H1 (cell line): ENCODE results near the gene ATE1. TPM values are rescaled to one million over a fixed set of nuclear protein-coding genes. Genes with fewer than 3 reads are reported as not detected.

Experiments used
- CTCF ChIA-PET: fragments of 300-600 bp; sonication (Branson Sonifier 250); formaldehyde crosslinking; loops from one replicate; lab custom pipeline; 2021; ENCODE audit not compliant: partially characterized antibody; lab: Charles Lee
- POLR2A ChIA-PET: fragments of 300-600 bp; sonication (Branson Sonifier 250); formaldehyde crosslinking; loops from one replicate; lab custom pipeline; 2021; ENCODE audit warnings: inconsistent platforms; ENCODE audit not compliant: partially characterized antibody; lab: Charles Lee
- DNase-seq, 2 experiments: peaks; one replicate each; pipeline versions ENCODE4 v3.0.0 to v3.0.0-alpha.2; 2010 to 2022; ENCODE audit warnings: low spot score in 2 of 2, low read depth in 1 of 2, mixed read lengths in 1 of 2
- FAIRE-seq: peaks from 2 replicates; lab custom pipeline; 2011; peaks lifted over from hg19 to GRCh38; lab: Jason Lieb, UNC
- H2AFZ ChIP-seq: 2 replicates; pipeline ENCODE4 v1.8.1; 2012; ENCODE audit warnings: low read length, inconsistent platforms
- H2AK5ac ChIP-seq: 2 replicates; pipeline ENCODE4 v1.6.1; 2013; ENCODE audit warnings: low read depth, low read length
- H2BK120ac ChIP-seq: replicated peaks from 2 replicates; pipeline ENCODE3; 2013; ENCODE audit warnings: low read depth, low read length, inconsistent platforms
- H2BK12ac ChIP-seq: 2 replicates; pipeline ENCODE4 v1.6.1; 2013; ENCODE audit warnings: low read depth, low read length
- H2BK15ac ChIP-seq: 2 replicates; pipeline ENCODE4 v1.6.1; 2013; ENCODE audit warnings: low read length
- H2BK20ac ChIP-seq: 2 replicates; pipeline ENCODE4 v1.6.1; 2013; ENCODE audit warnings: low read length
- H2BK5ac ChIP-seq: 2 replicates; pipeline ENCODE4 v1.6.1; 2013; ENCODE audit warnings: low read depth, low read length
- H3K14ac ChIP-seq: 2 replicates; pipeline ENCODE4 v1.6.1; 2013; ENCODE audit warnings: inconsistent platforms; ENCODE audit not compliant: insufficient read length
- H3K18ac ChIP-seq: 2 replicates; pipeline ENCODE4 v1.6.1; 2013; ENCODE audit warnings: low read length; ENCODE audit errors: extremely low read depth
- H3K23ac ChIP-seq: 2 replicates; pipeline ENCODE4 v1.6.1; 2013; ENCODE audit warnings: inconsistent platforms; ENCODE audit not compliant: insufficient read length
- H3K23me2 ChIP-seq: 2 replicates; pipeline ENCODE4 v1.6.1; 2013; ENCODE audit warnings: low read depth, low read length
- H3K27ac ChIP-seq: 2 replicates; pipeline ENCODE4 v1.6.1; 2011; ENCODE audit warnings: low read depth, low read length, inconsistent platforms
- H3K27me3 ChIP-seq, 4 experiments: replicated peaks in 1 of 4; 1 replicate in 1 of 4; 2 replicates in 3 of 4; pipeline versions ENCODE4 v1.6.1 to v1.8.1; 2011 to 2013; ENCODE audit warnings: low read length in 3 of 4, mild to moderate bottlenecking in 3 of 4, inconsistent platforms in 2 of 4, mixed read lengths in 2 of 4, moderate library complexity in 1 of 4; ENCODE audit not compliant: control insufficient read depth in 3 of 4, insufficient read depth in 3 of 4; ENCODE audit errors: extremely low read depth in 1 of 4
- H3K36me3 ChIP-seq, 4 experiments: 2 replicates each; pipeline versions ENCODE4 v1.6.1 to v1.8.1; 2011 to 2013; ENCODE audit warnings: mild to moderate bottlenecking in 4 of 4, low read length in 3 of 4, moderate library complexity in 2 of 4, control low read depth in 1 of 4, inconsistent platforms in 1 of 4; ENCODE audit not compliant: insufficient read depth in 4 of 4, control insufficient read depth in 2 of 4
- H3K4ac ChIP-seq: replicated peaks from 2 replicates; pipeline ENCODE3; 2013; ENCODE audit warnings: low read length, low read depth, mixed read lengths, inconsistent platforms; ENCODE audit not compliant: insufficient read length
- H3K4me1 ChIP-seq, 4 experiments: replicated peaks in 1 of 4; 1 replicate in 1 of 4; 2 replicates in 3 of 4; pipeline versions ENCODE4 v1.6.1 to v1.8.1; 2011 to 2013; ENCODE audit warnings: low read length in 3 of 4, inconsistent platforms in 2 of 4, mixed read lengths in 1 of 4; ENCODE audit not compliant: insufficient read depth in 4 of 4, control insufficient read depth in 3 of 4
- H3K4me2 ChIP-seq, 2 experiments: 2 replicates each; pipeline versions ENCODE4 v1.6.1 to v1.8.1; 2011 to 2013; ENCODE audit warnings: low read depth in 2 of 2, low read length in 2 of 2, control low read depth in 1 of 2, inconsistent platforms in 1 of 2, mild to moderate bottlenecking in 1 of 2; ENCODE audit not compliant: insufficient read depth in 1 of 2
- H3K4me3 ChIP-seq, 4 experiments: fragments of 200-600, 300-600 bp in 1 of 4; sonication (generic), shearing (Covaris generic), sonication (Bioruptor Twin) in 1 of 4; 2 replicates each; pipeline versions ENCODE4 v1.5.1 to v1.8.1; 2011 to 2016; ENCODE audit warnings: low read length in 4 of 4, low read depth in 3 of 4, control low read depth in 2 of 4, inconsistent platforms in 2 of 4, mild to moderate bottlenecking in 2 of 4, mixed read lengths in 1 of 4, moderate library complexity in 1 of 4; ENCODE audit not compliant: insufficient read depth in 2 of 4; ENCODE audit errors: extremely low read depth in 1 of 4
- H3K56ac ChIP-seq: replicated peaks from 2 replicates; pipeline ENCODE3; 2013; ENCODE audit warnings: low read depth, mild to moderate bottlenecking, mixed read lengths, low read length, inconsistent platforms; ENCODE audit not compliant: insufficient read length
- H3K79me1 ChIP-seq: 2 replicates; pipeline ENCODE4 v1.6.1; 2013; ENCODE audit warnings: low read depth, low read length, control low read depth
- H3K79me2 ChIP-seq, 2 experiments: 2 replicates each; pipeline versions ENCODE4 v1.6.1 to v1.8.1; 2012 to 2013; ENCODE audit warnings: low read length in 2 of 2, mild to moderate bottlenecking in 2 of 2, inconsistent platforms in 1 of 2; ENCODE audit not compliant: insufficient read depth in 2 of 2, control insufficient read depth in 1 of 2
- H3K9ac ChIP-seq, 4 experiments: replicated peaks in 1 of 4; 1 replicate in 1 of 4; 2 replicates in 3 of 4; pipeline versions ENCODE4 v1.6.1 to v1.8.1; 2011 to 2013; ENCODE audit warnings: low read depth in 3 of 4, low read length in 3 of 4, control low read depth in 2 of 4, mild to moderate bottlenecking in 2 of 4, moderate library complexity in 2 of 4, inconsistent platforms in 1 of 4; ENCODE audit errors: extremely low read depth in 1 of 4
- H3K9me3 ChIP-seq, 2 experiments: 2 replicates each; pipeline versions ENCODE4 v1.6.1 to v1.8.1; 2012 to 2013; ENCODE audit warnings: mild to moderate bottlenecking in 2 of 2, moderate library complexity in 2 of 2, control low read depth in 1 of 2, inconsistent platforms in 1 of 2, low read depth in 1 of 2, low read length in 1 of 2, mixed read lengths in 1 of 2; ENCODE audit not compliant: insufficient read depth in 2 of 2
- H4K20me1 ChIP-seq, 2 experiments: replicated peaks in 1 of 2; 2 replicates each; pipeline versions ENCODE3 to v1.8.1; 2011 to 2013; ENCODE audit warnings: inconsistent platforms in 2 of 2, low read length in 2 of 2, mild to moderate bottlenecking in 1 of 2; ENCODE audit not compliant: insufficient read depth in 2 of 2, control insufficient read depth in 1 of 2
- H4K5ac ChIP-seq: 2 replicates; pipeline ENCODE4 v1.6.1; 2013; ENCODE audit warnings: low read length, low read depth, mixed read lengths, inconsistent platforms; ENCODE audit not compliant: insufficient read length
- H4K8ac ChIP-seq: 2 replicates; pipeline ENCODE4 v1.8.0; 2013; ENCODE audit warnings: mild to moderate bottlenecking, moderate library complexity, low read length, inconsistent platforms; ENCODE audit not compliant: insufficient read depth; ENCODE audit errors: extremely low read depth
- H4K91ac ChIP-seq: replicated peaks from 2 replicates; pipeline ENCODE3; 2013; ENCODE audit warnings: low read length, mixed read lengths, inconsistent platforms; ENCODE audit not compliant: insufficient read length
- CHD1 ChIP-seq: IDR thresholded peaks from 2 replicates; pipeline ENCODE4 v1.6.1; 2012; ENCODE audit warnings: low read depth, low read length, improper control_type of control experiment
- EP300 ChIP-seq, 2 experiments: IDR thresholded peaks; 1 replicate in 1 of 2; 2 replicates in 1 of 2; pipeline ENCODE4 v1.6.1; 2011 to 2012; ENCODE audit warnings: low read depth in 2 of 2, low read length in 2 of 2, mild to moderate bottlenecking in 2 of 2, borderline replicate concordance in 1 of 2, inconsistent platforms in 1 of 2, moderate library complexity in 1 of 2
- EZH2 ChIP-seq: fragments of 200-600 bp; sonication (generic); IDR thresholded peaks from 2 replicates; pipeline ENCODE4 v1.7.1; 2012; ENCODE audit warnings: low read depth, mild to moderate bottlenecking, moderate library complexity, low read length, inconsistent platforms; ENCODE audit not compliant: severe bottlenecking
- JUN ChIP-seq: IDR thresholded peaks from 2 replicates; pipeline ENCODE4 v1.6.1; 2011; ENCODE audit warnings: low read depth, mild to moderate bottlenecking, improper control_type of control experiment, low read length
- KDM5A ChIP-seq: fragments of 200-600 bp; IDR thresholded peaks from 2 replicates; pipeline ENCODE4 v1.7.1; 2012; ENCODE audit warnings: mild to moderate bottlenecking, low read length, inconsistent platforms, mixed read lengths
- POLR2A ChIP-seq, 2 experiments: IDR thresholded peaks; 1 replicate in 1 of 2; 2 replicates in 1 of 2; pipeline ENCODE4 v1.6.1; 2011; ENCODE audit warnings: low read depth in 2 of 2, low read length in 2 of 2, mild to moderate bottlenecking in 2 of 2; ENCODE audit errors: control extremely low read depth in 1 of 2
- SAP30 ChIP-seq: fragments of 300-600 bp; sonication (generic); IDR thresholded peaks from 2 replicates; pipeline ENCODE4 v1.7.1; 2012; ENCODE audit warnings: low read length, moderate library complexity, mild to moderate bottlenecking, inconsistent platforms; ENCODE audit not compliant: insufficient read depth, insufficient replicate concordance
- SUZ12 ChIP-seq: fragments of 200-600 bp; sonication (generic); IDR thresholded peaks from 2 replicates; pipeline ENCODE4 v1.6.1; 2012; ENCODE audit warnings: mild to moderate bottlenecking, inconsistent platforms, low read length, moderate library complexity, mixed read lengths
- USF2 ChIP-seq: IDR thresholded peaks from 2 replicates; pipeline ENCODE4 v1.6.1; 2011; ENCODE audit warnings: low read length, improper control_type of control experiment
- WGBS, 2 experiments: shearing (Covaris generic) in 1 of 2; methylation state at CpG; one replicate each; pipeline versions ENCODE4 v1.1.6 to v1.1.7; 2013 to 2015; ENCODE audit warnings: low lambda C conversion rate in 2 of 2, mixed read lengths in 2 of 2, inconsistent platforms in 1 of 2, low coverage in 1 of 2, missing lambda C conversion rate in 1 of 2; ENCODE audit not compliant: insufficient replicate concordance in 2 of 2, insufficient coverage in 1 of 2, insufficient read length in 1 of 2; ENCODE audit errors: extremely low coverage in 1 of 2, missing lambda C conversion rate in 1 of 2; 5-methylcytosine and 5-hydroxymethylcytosine counted together
- polyA plus RNA-seq, 7 experiments: library from polyadenylated mRNA; depleted of rRNA in 3 of 7; stranded (reverse) in 5 of 7; unstranded in 2 of 7; fragments of >200 nt in 5 of 7; fragments of 200-250 nt in 2 of 7; gene quantifications; 1 replicate in 5 of 7; 2 replicates in 1 of 7; 4 replicates in 1 of 7; pipeline versions ENCODE4 v1.2.1 to v1.2.3, GENCODE V29; 2011 to 2013; ENCODE audit warnings: missing spikeins in 2 of 7, mixed read lengths in 2 of 7
- total RNA-seq: library from RNA; stranded (reverse); fragmentation: NEBNext Ultra II Directional; extraction: Animal tissue kit (Norgen Biotek cat#: 25700); gene quantifications from 2 replicates; pipeline ENCODE4 v1.2.1, GENCODE V29; 2021

ATE1 gene
- total and polyA plus RNA-seq, 2 of the 8 experiments (the other 6 are each of a cell fraction or from before 2014, with no cell fraction given), result 8.8 to 26.9 TPM

GRCh38 chr10:121961456-121961855, 33.6 kb upstream of the ATE1 start:
- peaks cover 0 to 4% (median under 1%) of the 10 kb centered on the region in 4 experiments; a peak in 3 of 7 replicates for H3K4me1 ChIP-seq
- no peaks in the 10 kb centered on the region for H3K27me3 ChIP-seq
- FAIRE-seq (no peak), DNase-seq (no peak)
- H4K91ac ChIP-seq, result no peak overlapping the region
- no peak overlapping the region for H3K9ac ChIP-seq
- 98% methylated on average over 2 of the region's 2 CpGs; no CpG with 5 or more reads in 1 of the 2 experiments for WGBS, 2 experiments
- H3K18ac ChIP-seq, result no peak overlapping the region
- H3K56ac ChIP-seq, result no peak overlapping the region
- no peaks in the 10 kb centered on the region for H3K79me2 ChIP-seq
- no peak overlapping the region for H2BK15ac ChIP-seq
- H3K9me3 ChIP-seq, result no peaks in the 10 kb centered on the region
- H3K23me2 ChIP-seq, result no peaks in the 10 kb centered on the region
- no peak overlapping the region for H4K8ac ChIP-seq
- no peak overlapping the region for H3K4me3 ChIP-seq
- H3K4ac ChIP-seq, result no peak overlapping the region
- H2BK12ac ChIP-seq, result no peak overlapping the region
- no peak overlapping the region for H2BK20ac ChIP-seq
- no peaks in the 10 kb centered on the region for H4K20me1 ChIP-seq
- no peak overlapping the region for H3K27ac ChIP-seq
- no peak overlapping the region for H4K5ac ChIP-seq
- ChIA-PET POLR2A (interaction anchor here (0.9 to 1.7 kb wide), 5 partner anchors 10 to 33 kb away, joined by 3 to 8 read pairs (median 4); partner anchors contain the start of genes ATE1 and NSMCE4A), CTCF (interaction anchor here (0.7 to 0.8 kb wide), 2 partner anchors 30 to 158 kb away, joined by 3 read pairs; no protein-coding TSS in a partner anchor)
- H2BK120ac ChIP-seq, result no peak overlapping the region
- no peaks in the 10 kb centered on the region for H3K79me1 ChIP-seq
- H3K14ac ChIP-seq, result no peak overlapping the region
- no peak for TF ChIP-seq POLR2A (IDR thresholded peaks at IDR 0.05; ENCODE audit: control extremely low read depth in 1 of 2, low read depth in 2 of 2, low read length in 2 of 2)
- no peak for TF ChIP-seq JUN
- no peak for TF ChIP-seq EZH2
- no peak for TF ChIP-seq KDM5A
- no peak for TF ChIP-seq EP300 (IDR thresholded peaks at IDR 0.05; ENCODE audit: borderline replicate concordance in 1 of 2, low read depth in 2 of 2, low read length in 2 of 2)
- no peak for TF ChIP-seq USF2
- no peak for TF ChIP-seq SUZ12
- no peak for TF ChIP-seq SAP30
- TF ChIP-seq CHD1, result no peak
- H2AK5ac ChIP-seq, result no peak overlapping the region
- no peak overlapping the region for H2BK5ac ChIP-seq
- H3K23ac ChIP-seq, result no peak overlapping the region
- peaks cover under 1 to 62% (median 19%) of the 10 kb centered on the region in 4 experiments; a peak in 7 of 8 replicates for H3K36me3 ChIP-seq
- no peak overlapping the region for H2AFZ ChIP-seq
- no peak overlapping the region for H3K4me2 ChIP-seq
